Astrocyte (in vitro differentiated cells and primary cell): ENCODE data around the gene RGSL1. TPM values are rescaled to one million over a fixed set of nuclear protein-coding genes. Genes with fewer than 3 reads are reported as not detected.

Experiments
- DNase-seq: peaks from one replicate; pipeline ENCODE4 v3.0.0-alpha.2; 2010; ENCODE audit warnings: low read depth
- FAIRE-seq: peaks from 2 replicates; lab custom pipeline; 2011; peaks lifted over from hg19 to GRCh38; lab: Jason Lieb, UNC
- H2AFZ ChIP-seq: 2 replicates; pipeline ENCODE4 v1.6.0; 2012; ENCODE audit warnings: low read depth, low read length, inconsistent platforms
- H3K27ac ChIP-seq: 2 replicates; pipeline ENCODE4 v1.5.1; 2011; ENCODE audit warnings: low read depth, low read length, inconsistent platforms
- H3K27me3 ChIP-seq: 2 replicates; pipeline ENCODE4 v1.6.0; 2011; ENCODE audit warnings: low read length, inconsistent platforms; ENCODE audit not compliant: insufficient read depth
- H3K36me3 ChIP-seq: 2 replicates; pipeline ENCODE4 v1.5.1; 2011; ENCODE audit warnings: low read length, inconsistent platforms; ENCODE audit not compliant: insufficient read depth
- H3K4me1 ChIP-seq: 2 replicates; pipeline ENCODE4 v1.5.1; 2011; ENCODE audit warnings: low read length, inconsistent platforms; ENCODE audit not compliant: insufficient read depth
- H3K4me2 ChIP-seq: 2 replicates; pipeline ENCODE4 v1.6.0; 2012; ENCODE audit warnings: low read length, inconsistent platforms
- H3K4me3 ChIP-seq: 2 replicates; pipeline ENCODE4 v1.5.1; 2011; ENCODE audit warnings: low read depth, mild to moderate bottlenecking, low read length, inconsistent platforms; ENCODE audit not compliant: insufficient read depth
- H3K79me2 ChIP-seq: 2 replicates; pipeline ENCODE4 v1.6.0; 2012; ENCODE audit warnings: mild to moderate bottlenecking, low read length, inconsistent platforms; ENCODE audit not compliant: insufficient read depth
- H3K9ac ChIP-seq: 2 replicates; pipeline ENCODE4 v1.6.0; 2012; ENCODE audit warnings: mild to moderate bottlenecking, low read length, inconsistent platforms
- H3K9me3 ChIP-seq: 2 replicates; pipeline ENCODE4 v1.5.1; 2012; ENCODE audit warnings: low read depth, mild to moderate bottlenecking, low read length, inconsistent platforms; ENCODE audit not compliant: insufficient read depth
- H4K20me1 ChIP-seq: 2 replicates; pipeline ENCODE4 v1.6.0; 2012; ENCODE audit warnings: low read length, inconsistent platforms; ENCODE audit not compliant: insufficient read depth
- H3K27ac Mint-ChIP-seq: one replicate; pipeline ENCODE4 v1.8.0; 2021; ENCODE audit warnings: mild to moderate bottlenecking, mixed read lengths; ENCODE audit not compliant: unreplicated experiment
- H3K27me3 Mint-ChIP-seq: one replicate; pipeline ENCODE4 v1.8.0; 2021; ENCODE audit warnings: low read depth, mixed read lengths; ENCODE audit not compliant: unreplicated experiment
- H3K36me3 Mint-ChIP-seq: one replicate; pipeline ENCODE4 v1.8.0; 2021; ENCODE audit warnings: low read depth, mixed read lengths; ENCODE audit not compliant: unreplicated experiment
- H3K4me1 Mint-ChIP-seq: one replicate; pipeline ENCODE4 v1.8.0; 2021; ENCODE audit warnings: low read depth, mixed read lengths; ENCODE audit not compliant: unreplicated experiment
- H3K4me3 Mint-ChIP-seq: one replicate; pipeline ENCODE4 v1.8.0; 2021; ENCODE audit warnings: mild to moderate bottlenecking, moderate library complexity, mixed read lengths; ENCODE audit not compliant: unreplicated experiment
- H3K9me3 Mint-ChIP-seq: one replicate; pipeline ENCODE4 v1.8.0; 2021; ENCODE audit warnings: mild to moderate bottlenecking, mixed read lengths; ENCODE audit not compliant: unreplicated experiment
- EZH2 ChIP-seq: IDR thresholded peaks from 2 replicates; pipeline ENCODE4 v1.6.1; 2012; ENCODE audit warnings: mild to moderate bottlenecking, low read length, inconsistent platforms; ENCODE audit not compliant: insufficient read depth
- total RNA-seq: library from RNA; stranded (reverse); gene quantifications from 2 replicates; pipeline ENCODE4 v1.2.1, GENCODE V29; 2021
- TF ChIP-seq, protein P1 (sequence below): IDR thresholded peaks from 2 replicates; pipeline ENCODE4 v1.5.1; 2011; ENCODE audit warnings: low read depth, mild to moderate bottlenecking, inconsistent platforms, low read length, moderate library complexity; ENCODE audit not compliant: insufficient read depth

RGSL1 gene
- total RNA-seq, 1 donor from 2014 or later: not detected

- Mint-ChIP-seq H3K27ac (no peak overlapping the region), H3K36me3 (peaks cover 5% of the 10 kb centered on the region), H3K4me1 (peaks cover 5% of the 10 kb centered on the region), H3K4me3 (no peak overlapping the region), H3K27me3 (peaks cover 17% of the 10 kb centered on the region), H3K9me3 (no peaks in the 10 kb centered on the region)
- Histone ChIP-seq H2AFZ (no peak overlapping the region), H3K27ac (no peak overlapping the region), H3K79me2 (no peaks in the 10 kb centered on the region), H3K9me3 (no peaks in the 10 kb centered on the region), H3K4me1 (peaks cover 10% of the 10 kb centered on the region), H3K36me3 (no peaks in the 10 kb centered on the region), H4K20me1 (peaks cover 4% of the 10 kb centered on the region), H3K27me3 (peaks cover 8% of the 10 kb centered on the region), H3K9ac (no peak overlapping the region), H3K4me2 (no peak overlapping the region), H3K4me3 (no peak overlapping the region)
- DNase-seq (no peak), FAIRE-seq (no peak)
- TF ChIP-seq EZH2: no peak
- TF ChIP-seq, protein P1, sequence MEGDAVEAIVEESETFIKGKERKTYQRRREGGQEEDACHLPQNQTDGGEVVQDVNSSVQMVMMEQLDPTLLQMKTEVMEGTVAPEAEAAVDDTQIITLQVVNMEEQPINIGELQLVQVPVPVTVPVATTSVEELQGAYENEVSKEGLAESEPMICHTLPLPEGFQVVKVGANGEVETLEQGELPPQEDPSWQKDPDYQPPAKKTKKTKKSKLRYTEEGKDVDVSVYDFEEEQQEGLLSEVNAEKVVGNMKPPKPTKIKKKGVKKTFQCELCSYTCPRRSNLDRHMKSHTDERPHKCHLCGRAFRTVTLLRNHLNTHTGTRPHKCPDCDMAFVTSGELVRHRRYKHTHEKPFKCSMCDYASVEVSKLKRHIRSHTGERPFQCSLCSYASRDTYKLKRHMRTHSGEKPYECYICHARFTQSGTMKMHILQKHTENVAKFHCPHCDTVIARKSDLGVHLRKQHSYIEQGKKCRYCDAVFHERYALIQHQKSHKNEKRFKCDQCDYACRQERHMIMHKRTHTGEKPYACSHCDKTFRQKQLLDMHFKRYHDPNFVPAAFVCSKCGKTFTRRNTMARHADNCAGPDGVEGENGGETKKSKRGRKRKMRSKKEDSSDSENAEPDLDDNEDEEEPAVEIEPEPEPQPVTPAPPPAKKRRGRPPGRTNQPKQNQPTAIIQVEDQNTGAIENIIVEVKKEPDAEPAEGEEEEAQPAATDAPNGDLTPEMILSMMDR: no peak
Observed at GRCh38 chr1:182601913-182602312, 152.0 kb downstream of the RGSL1 start.

DNA sequence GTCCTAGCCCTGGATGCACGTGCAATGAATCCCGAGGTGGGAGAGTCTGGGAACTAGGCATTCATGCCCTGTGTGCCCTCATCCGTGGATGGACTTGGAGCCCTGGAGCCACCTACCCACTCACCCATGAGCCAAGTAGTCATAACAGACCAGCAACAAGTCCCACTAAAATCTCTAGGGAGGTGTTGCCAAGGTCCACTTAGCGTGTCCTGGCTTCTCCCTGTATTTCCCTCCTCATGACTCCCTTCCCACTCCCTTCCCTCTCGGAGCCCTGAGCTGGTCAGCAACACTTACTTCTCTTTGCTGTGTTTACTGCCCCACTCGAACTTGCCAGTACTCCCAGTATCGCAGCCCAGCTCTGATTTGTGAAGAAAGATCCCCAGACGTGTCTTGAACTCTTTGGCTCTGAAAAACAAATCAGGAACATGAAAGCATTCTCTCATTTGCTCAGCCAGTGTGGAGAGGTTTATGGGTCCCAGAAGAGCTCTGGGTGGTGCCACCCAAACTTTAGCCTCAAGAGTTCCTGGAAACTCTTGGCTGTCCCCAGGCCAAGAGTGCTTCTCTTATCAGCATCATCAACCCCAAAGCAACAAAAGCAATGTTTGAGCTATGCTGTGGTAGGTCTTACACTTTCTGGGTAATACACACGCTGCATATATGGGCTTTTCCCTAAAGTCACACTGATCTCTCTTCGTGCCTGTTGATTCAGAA lies 153.1 kb downstream of the RGSL1 start:
- H3K36me3 ChIP-seq: no peaks in the 10 kb centered on the region
- no peak overlapping the region for H2AFZ ChIP-seq
- DNase-seq (no peak), FAIRE-seq (no peak)
- peaks cover 10% of the 10 kb centered on the region for H3K4me1 ChIP-seq
- Mint-ChIP-seq H3K9me3 (no peaks in the 10 kb centered on the region), H3K36me3 (peaks cover 5% of the 10 kb centered on the region), H3K4me1 (peaks cover 5% of the 10 kb centered on the region), H3K4me3 (peak overlapping the region; percentile 82), H3K27ac (no peak overlapping the region), H3K27me3 (peaks cover 12% of the 10 kb centered on the region)
- H3K9ac ChIP-seq: no peak overlapping the region
- no peak overlapping the region for H3K4me3 ChIP-seq
- TF ChIP-seq EZH2: no peak
- TF ChIP-seq, protein P1: no peak
- H3K27ac ChIP-seq: no peak overlapping the region
- H3K9me3 ChIP-seq: no peaks in the 10 kb centered on the region
- peak overlapping the region; percentile 86 for H3K4me2 ChIP-seq
- H3K27me3 ChIP-seq: peaks cover 8% of the 10 kb centered on the region
- no peaks in the 10 kb centered on the region for H3K79me2 ChIP-seq
- peaks cover 4% of the 10 kb centered on the region for H4K20me1 ChIP-seq

- Histone ChIP-seq H4K20me1 (peaks cover 4% of the 10 kb centered on the region), H3K27me3 (peaks cover 8% of the 10 kb centered on the region), H3K4me1 (peaks cover 10% of the 10 kb centered on the region), H3K9me3 (no peaks in the 10 kb centered on the region), H3K9ac (peak overlapping the region; percentile 33), H3K4me3 (peak overlapping the region; percentile 20), H2AFZ (peak overlapping the region; percentile 67), H3K4me2 (peak overlapping the region; percentile 86), H3K79me2 (no peaks in the 10 kb centered on the region), H3K27ac (no peak overlapping the region), H3K36me3 (no peaks in the 10 kb centered on the region)
- Mint-ChIP-seq H3K27me3 (peaks cover 12% of the 10 kb centered on the region), H3K4me3 (peak overlapping the region; percentile 82), H3K36me3 (peaks cover 5% of the 10 kb centered on the region), H3K4me1 (peaks cover 6% of the 10 kb centered on the region), H3K9me3 (no peaks in the 10 kb centered on the region), H3K27ac (no peak overlapping the region)
- DNase-seq: no peak
- TF ChIP-seq, protein P1: no peak
- TF ChIP-seq EZH2: no peak
- no peak for FAIRE-seq
Observed at GRCh38 chr1:182603646-182604174, 153.8 kb downstream of the RGSL1 start.
